Bone marrow (tissue), 2 donors: ENCODE results near the gene NUP188.
"Not testable (repeated sequence)": the region's sequence is repeated elsewhere in the genome, so short reads cannot be mapped to it uniquely, and the experiment has no call there.

ENCODE experiments used
- DNase-seq, 2 donors: peaks; one replicate each; lab custom pipeline; 2025; lab: John Stamatoyannopoulos, UW

The NUP188 gene

DNA sequence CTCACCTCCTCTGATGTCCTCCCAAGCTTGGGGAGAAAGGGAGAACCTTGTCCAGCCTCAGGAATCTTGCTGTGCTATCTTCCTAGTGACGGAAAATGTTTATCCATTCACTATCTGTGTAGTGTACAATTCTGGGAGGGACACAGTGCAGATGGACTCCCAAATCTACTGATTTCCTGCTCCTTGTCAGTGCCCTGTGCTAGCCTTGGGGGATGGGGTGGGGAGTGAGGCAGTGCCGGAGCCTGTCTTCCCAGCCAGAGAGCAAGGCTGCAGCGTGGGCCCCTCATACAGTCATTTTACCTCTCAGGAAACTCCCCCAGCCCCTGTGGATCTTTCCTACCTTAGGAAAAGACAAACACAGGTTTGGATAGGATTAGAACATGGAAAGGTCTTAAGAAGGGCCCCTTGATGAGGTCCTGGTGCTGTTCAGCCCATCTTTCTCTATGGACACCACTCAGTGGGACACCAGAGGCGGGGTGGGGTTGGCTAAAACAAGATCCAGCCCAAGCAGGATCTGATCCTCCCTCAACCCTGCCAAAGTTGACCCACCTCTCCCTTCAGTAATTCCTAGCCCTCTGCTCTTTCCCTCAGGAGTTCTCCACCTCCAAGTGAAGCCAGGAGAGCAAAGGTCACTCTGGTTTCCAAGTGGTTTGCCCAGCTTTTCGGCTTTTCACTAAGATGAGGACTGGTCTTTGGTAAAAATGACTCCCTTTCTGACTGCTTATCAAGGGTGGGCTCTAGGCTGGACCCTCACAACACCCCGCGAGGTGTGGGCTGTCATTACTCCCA lies 3.5 kb upstream of the NUP188 start:
- DNase-seq, result no peak

DNA sequence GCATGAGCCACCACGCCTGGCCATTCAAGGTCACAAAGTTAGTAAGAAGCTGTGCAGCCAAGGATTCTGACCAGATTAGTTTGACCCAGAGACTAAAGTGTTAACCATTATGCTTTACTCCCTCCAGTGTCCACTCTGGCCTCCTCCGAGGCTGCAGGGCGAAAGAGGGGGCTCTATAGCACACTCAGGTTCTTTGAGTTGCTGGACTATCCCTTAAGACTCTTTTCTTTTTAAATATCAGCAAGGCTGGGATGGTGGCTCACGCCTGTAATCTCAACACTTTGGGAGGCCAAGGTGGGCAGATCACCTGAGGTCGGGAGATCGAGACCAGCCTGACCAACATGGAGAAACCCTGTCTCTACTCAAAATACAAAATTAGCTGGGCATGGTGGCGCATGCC lies 2.5 kb upstream of the NUP188 start:
- not testable (repeated sequence) for DNase-seq

DNA sequence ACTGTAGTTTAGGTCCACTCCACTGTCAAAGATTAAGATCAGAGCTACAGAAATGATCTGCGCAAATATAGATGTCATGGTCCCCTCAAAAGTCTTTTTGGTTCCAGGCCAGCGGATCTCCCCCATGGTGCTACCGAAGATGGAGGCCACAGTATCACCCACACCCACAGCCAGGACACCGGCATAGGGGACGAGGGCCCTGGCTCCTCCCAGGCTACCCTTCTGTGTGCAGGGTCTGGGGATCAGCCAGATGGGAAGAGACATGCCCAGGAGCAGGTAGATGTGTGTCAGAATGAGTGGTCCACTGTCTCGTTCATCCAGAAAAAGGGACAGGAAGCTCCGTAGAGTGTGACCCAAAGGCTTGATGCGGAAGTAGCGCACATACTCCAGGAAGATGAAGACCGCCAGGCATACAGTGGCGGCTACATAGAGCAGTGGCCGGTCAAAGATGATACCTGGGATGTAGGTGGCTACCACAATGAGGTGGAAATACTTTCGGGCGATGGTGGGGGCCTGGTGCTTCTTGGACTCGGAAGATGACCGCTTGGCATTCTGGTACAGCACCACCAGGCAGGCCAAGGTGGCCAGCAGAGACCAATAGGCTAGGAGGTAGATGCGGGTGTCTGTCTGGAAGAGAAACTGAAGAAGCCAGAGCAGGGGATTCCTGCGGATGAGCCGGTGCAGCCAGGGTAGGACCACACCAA lies 1.5 kb upstream of the NUP188 start:
- no peak for DNase-seq

DNA sequence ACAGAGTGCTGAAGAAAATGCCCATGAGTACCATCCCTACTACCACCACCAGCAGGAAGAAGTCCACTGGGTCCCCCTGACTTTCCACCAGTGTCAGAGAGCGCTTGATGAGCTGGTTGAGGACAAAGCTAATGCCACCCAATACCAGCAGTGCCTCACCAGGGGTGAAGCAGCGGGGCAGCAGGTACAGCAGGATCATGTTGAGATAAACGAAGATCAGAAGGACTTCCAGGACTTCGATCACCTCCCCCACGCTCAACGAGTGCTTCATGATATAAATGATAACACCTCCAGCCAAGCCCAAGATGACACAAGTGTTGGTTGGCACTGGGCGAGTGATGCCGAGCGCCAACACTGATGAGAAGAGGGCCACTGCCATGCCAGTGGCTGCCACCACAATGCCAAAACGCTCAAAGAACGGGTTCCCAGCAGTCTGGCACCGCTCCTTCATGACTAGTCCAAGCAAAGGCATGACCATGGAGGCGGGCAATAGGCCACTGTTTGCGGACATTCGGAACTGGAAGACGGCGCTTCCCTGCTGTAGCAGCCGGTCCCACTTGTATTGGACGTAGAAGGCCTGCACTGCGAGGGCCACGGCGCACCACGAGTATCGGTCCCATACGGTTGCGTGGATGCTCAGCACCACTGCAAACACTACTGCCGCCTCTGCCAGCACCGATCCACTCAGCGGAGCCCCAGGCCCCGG lies 775 bp upstream of the NUP188 start:
- no peak for DNase-seq

DNA sequence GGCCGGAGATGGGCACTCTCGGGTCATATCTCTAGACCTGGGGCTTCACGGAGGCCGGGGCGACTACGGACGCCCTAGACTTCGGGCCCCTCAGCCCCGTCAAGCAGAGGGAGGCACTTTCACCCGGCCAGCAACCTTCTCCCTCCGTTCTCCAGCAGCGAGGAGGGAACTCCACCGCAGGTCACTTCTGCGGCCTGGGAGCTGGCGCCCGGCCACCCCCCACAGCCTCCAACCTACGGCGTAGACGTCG lies 297 bp upstream of the NUP188 start:
- no peak for DNase-seq

DNA sequence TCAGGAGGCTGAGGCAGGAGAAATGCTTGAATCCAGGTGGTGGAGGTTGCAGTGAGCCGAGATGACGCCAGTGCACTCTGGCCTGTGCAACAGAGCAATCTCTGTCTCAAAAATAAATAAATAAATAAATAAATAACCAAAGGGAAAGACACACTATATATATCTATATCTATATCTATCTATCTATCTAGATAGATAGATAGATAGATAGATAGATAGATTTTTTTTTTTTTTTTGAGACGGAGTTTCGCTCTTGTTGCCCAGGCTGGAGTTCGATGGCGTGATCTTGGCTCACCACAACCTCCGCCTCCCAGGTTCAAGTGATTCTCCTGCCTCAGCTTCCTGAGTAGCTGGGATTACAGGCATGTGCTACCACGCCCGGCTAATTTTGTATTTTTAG lies 13.9 kb downstream of the NUP188 start:
- not testable (repeated sequence) for DNase-seq

DNA sequence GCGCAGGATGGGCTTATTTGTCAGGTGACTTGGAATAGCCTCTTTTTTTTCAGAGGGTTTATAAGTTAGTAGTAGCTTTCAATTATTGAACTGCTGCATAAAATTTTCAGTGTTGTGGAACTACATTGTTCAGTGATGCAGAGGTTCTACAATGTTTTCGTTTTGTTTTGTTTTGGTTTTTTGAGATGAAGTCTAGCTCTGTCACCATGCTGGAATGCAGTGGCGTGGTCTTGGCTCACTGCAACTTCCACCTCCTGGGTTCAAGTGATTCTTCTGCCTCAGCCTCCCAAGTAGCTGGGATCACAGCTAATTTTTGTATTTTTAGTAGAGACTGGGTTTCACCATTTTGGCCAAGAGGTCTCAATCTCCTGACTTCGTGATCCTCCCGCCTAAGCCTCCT lies 22.0 kb downstream of the NUP188 start:
- DNase-seq, result no peak

DNA sequence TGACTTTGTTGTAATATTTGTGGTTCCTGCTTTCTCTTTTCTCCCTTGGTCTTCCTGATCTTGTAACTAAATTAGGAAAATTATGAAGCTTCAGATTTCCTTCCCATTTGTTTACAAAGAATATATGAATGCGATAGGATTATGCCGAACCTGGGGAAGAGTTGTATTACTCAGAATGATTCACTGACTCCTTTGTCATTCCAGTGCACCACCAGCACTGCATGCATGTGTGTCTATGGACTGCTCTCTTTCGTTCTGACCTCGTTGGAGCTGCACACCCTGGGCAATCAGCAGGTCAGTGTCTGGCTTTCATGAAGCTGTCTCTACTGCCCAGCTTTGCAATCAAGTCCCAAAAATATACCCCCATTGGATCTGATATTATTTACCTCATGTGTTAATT lies 25.5 kb downstream of the NUP188 start:
- no peak for DNase-seq

DNA sequence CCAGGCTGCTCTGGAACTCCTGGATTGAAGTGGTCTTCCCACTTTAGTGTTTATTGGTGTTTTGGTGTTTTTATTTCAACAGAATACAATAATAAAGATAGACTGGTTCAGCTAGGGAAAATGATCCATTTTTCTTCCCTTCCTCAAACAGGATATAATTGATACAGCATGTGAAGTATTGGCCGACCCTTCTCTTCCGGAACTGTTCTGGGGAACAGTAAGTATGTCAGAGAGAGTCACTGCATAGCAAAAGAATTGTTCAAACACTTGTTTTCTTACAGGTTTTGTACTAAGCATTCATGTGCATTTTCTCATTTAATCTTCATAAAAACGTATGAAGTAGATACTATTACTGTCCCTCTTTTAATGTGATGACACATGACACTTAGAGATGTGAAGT lies 31.6 kb downstream of the NUP188 start:
- DNase-seq, result no peak

DNA sequence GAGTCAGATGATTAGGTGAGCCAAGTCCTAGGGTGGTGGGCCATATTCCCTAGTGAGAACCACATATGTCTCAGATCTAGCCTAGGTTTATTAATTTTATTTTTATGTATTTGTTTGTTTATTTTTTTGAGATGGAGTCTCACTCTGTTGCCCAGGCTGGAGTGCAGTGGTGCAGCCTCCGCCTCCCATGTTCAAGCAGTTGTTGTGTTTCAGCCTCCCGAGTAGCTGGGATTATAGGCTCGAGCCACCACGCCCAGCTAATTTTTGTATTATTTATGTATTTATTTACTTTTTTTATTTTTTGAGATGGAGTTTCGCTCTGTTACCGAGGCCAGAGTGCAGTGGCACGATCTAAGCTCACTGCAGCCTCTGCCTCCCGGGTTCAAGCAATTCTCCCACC lies 36.0 kb downstream of the NUP188 start:
- no peak for DNase-seq

DNA sequence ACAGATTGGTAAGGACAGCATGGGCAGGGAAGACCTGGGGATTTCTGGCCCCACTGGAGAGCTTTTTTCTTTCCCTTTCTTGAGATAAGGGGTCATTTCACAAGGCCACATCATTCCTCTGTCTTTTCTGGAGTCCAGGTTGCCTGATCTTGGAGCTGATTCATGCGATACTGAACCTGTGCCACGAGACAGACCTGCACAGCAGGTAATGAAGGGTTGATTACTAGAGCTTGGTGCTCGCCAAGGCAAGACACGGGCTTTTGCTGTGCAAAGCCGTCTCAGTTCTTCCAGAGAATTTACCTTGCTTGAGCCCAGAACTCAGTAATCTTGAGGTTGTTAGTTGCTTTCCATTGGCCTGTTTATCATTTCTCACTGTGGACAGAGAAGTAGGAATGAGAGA lies 39.2 kb downstream of the NUP188 start:
- DNase-seq, result no peak

DNA sequence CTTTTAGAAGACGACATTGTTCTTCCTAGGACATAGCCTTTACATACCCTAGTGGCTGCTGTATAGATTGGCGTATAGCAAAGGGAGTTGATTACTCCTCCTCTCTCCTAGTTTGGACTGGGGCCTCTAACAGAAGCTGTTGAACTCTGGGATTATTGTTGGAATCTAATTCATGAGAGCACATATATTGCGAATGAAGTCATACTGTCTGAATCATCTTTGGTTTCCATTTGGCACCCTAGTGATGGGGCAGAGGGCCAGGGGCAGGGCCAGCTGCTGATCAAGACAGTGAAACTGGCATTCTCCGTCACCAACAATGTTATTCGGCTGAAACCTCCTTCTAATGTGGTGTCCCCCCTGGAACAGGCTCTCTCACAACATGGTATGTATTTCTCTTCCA lies 40.3 kb downstream of the NUP188 start:
- no peak for DNase-seq

DNA sequence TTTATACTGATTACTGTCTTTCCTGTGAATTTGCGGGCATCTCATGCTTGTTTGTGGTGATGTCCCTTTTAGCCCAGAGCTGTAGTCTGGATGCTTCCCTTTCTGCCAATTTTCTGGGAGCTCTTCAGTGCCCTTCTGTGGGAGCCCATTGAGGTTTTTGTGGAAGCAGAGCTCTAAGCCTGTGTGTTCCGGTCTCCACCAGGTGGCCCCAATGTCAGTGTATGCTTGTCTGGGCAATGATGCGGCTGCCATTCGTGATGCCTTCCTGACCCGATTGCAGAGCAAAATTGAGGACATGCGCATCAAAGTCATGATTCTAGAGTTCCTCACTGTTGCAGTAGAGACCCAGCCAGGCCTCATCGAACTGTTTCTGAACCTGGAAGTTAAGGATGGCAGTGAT lies 45.5 kb downstream of the NUP188 start:
- peak in 1 of 2 donors; percentile 1 for DNase-seq

DNA sequence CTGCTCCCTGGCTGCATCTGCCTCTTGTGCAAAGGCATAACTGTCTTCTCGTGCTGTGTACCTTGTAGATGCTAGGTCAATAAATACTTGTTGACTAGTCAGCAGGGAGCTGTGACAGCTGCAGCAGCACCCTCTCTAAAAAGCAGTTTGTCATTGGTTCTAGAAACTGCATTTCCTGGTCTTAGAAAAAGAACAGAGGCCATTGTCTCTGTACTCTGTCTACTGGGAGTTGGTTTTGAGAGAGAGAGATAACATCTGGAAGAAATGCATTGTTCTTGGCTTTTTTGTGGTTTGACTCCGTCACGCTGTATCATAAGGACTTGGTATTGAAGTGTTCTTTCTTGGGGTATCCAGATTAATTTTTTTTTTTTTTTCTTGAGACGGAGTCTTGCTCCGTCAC lies 48.3 kb downstream of the NUP188 start:
- DNase-seq, result no peak

DNA sequence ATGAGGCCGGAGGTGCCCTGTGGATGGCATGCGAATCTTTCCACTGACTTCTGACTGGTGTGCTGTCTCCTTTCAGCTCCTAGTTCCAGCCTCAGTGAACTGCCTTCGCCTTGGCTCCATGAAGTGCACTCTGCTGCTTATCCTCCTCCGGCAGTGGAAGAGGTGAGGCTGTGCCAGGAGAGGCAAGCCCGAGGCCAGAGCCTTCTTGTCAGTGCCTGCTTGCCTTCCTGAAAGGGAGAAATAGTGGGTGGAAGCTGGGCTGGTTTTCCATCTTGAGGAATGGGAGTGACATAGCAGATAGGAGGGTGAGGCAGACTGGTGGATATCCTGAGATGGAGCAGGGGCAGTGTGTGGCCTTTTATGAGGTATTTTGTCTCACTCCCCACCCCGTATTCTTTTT lies 51.0 kb downstream of the NUP188 start:
- no peak for DNase-seq

DNA sequence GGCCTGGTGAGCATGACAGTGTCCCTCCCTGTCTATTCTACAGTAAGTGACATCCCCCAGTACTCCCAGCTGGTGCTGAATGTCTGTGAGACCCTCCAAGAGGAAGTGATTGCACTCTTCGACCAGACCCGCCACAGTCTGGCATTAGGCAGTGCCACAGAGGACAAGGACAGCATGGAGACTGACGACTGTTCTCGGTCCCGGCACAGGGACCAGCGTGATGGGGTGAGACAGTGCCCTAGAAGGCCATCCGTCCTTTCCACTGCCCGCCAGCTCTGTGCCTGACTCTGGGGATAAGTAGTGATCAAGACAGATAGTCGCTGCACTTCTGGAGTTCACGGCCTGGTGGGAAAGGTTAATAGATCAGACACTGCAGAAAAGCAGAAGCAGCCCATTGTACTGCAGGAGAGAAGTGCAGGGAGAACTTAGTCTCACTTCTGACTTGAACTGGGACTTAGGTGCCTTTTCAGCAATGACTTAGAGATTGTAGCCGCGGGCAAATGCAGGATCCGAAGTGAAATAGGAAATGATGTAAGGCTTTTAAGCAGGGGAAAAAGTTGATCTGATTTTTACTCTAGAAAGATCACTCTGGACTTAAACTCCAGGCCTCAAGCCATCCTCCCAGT lies 52.2 kb downstream of the NUP188 start:
- DNase-seq, result no peak

DNA sequence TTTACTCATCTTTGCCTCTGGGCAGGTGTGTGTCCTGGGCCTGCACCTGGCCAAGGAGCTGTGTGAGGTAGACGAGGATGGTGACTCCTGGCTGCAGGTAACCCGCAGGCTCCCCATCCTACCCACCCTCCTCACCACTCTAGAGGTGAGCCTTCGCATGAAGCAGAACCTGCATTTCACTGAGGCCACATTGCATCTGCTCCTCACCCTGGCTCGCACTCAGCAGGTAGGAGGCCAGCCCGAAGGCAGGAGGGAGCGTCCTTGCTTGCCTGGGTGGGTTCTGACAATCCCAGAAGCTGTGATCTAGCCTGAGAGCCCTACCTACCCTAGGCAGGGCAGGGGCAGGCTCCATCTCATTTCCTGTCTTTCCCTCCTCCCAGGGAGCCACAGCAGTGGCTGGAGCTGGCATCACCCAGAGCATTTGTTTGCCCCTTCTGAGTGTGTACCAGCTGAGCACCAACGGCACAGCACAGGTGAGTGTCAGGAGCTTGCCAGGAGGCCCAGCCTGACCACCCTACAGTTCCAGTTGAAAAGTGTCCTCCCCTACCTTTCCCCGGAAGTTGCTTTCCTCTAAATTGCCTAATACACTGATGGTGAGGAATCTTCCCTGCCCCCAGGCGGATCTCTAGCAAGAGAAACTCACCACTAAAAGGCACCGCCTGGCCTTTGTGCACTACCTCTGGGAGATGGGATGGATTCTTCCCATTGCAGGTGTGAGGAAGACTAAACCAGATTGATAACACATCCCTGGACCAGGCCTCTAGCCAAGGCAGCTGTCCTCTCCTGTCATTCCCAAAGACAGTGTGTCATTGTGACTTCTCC lies 54.2 kb downstream of the NUP188 start:
- DNase-seq, result no peak

DNA sequence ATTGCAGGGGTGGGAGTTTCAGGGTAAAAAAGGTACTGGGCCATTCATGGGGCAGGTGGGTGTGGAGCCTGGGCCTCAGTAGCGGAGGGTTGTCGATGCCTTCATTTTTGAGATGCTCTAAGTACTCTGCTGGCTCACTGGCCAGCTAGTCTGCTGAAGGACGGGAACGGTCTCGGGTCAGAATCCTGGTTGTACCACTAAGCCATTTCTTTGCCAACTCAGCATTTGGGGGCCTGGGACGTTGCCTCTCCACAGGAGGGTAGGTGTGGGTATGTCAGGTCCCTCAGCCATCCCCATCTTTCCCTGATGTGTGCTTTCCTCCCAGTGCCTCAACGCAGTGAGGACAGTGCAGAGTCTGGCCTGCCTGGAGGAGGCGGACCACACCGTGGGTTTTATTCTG lies 55.5 kb downstream of the NUP188 start:
- no peak for DNase-seq

DNA sequence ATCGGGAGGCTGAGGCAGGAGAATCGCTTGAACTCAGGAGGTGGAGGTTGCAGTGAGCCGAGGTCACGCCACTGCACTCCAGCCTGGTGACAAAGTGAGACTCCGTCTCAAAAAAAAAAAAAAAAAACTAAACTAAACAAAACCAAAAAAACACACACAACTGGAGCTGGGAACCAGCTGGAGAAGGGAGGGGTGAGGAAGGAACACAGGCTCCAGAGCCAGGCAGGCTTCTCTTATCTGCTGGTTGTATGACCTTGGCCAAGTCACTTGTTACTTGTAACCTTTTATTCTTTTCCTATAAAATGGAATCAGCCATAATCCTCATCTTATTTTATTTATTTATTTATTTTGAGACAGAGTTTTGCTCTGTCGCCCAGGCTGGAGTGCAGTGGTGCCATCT lies 56.7 kb downstream of the NUP188 start:
- not testable (repeated sequence) for DNase-seq

DNA sequence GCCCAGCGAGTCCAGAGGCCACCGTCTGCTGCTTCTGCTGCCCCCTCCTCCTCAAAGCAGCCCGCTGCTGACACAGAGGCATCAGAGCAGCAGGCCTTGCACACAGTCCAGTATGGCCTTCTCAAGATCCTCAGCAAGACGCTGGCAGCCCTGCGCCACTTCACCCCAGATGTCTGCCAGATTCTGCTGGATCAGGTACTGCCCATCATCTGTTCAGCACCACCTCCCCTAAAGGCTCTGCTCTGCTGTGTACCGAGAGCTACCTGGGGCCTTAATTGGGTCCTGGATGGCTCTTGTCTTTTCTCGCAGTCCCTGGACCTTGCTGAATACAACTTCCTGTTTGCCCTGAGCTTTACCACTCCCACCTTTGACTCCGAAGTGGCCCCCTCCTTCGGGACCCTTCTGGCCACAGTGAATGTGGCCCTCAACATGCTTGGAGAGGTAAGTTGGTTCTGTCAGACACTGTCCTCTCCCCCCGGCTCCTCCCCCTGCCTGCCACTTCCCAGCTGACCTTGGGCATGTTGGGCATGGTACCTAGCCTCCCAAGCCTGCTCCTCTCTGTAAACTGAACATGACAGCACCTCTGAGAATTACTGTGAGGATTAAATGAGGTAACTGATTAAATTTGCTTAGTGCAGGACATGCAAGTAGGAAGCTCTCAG lies 58.0 kb downstream of the NUP188 start:
- no peak for DNase-seq

DNA sequence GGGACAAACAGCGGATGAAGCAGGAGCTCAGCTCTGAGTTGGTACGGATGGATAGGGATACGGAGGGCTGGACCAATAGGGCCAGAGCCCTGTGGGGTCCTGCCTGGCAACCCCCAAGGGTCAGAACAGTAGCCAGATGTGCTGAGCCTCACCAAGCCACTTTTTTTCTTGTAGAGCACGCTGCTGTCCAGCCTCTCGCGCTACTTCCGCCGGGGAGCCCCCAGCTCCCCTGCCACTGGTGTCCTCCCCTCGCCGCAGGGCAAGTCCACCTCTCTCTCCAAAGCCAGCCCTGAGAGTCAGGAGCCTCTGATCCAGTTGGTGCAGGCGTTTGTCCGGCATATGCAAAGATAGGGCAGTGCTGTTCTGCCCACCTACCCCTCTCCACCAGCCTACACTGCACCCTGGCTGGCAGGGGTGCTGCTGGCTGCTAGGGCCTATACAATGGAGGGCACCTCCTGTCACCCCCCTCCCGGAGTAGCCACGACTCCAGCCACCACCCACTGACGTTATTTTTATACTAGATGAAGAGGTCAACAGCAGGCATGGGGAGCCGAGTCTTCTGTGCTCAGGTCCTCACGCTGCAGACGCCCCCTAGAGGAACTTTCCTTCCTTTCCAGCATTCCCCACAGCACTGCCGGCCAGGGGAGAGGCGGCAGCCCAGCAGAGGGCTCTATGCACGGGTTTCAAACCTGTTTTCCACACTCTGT lies 59.0 kb downstream of the NUP188 start:
- DNase-seq, result peak in 1 of 2 donors; percentile 43
